IgD-negative memory B cell (primary cell): ENCODE results near the gene ZMYND11. TPM values are rescaled to one million over a fixed set of nuclear protein-coding genes. Genes with fewer than 3 reads are reported as not detected.

Experiments used
- H3K27ac Mint-ChIP-seq, 3 donors: one replicate each; pipeline ENCODE4 v1.8.0; 2020 to 2022; ENCODE audit warnings: mild to moderate bottlenecking in 3 of 3, mixed read lengths in 3 of 3, moderate library complexity in 1 of 3
- H3K27me3 Mint-ChIP-seq: one replicate; pipeline ENCODE4 v1.8.0; 2021; ENCODE audit warnings: mixed read lengths
- H3K36me3 Mint-ChIP-seq: one replicate; pipeline ENCODE4 v1.8.0; 2020; ENCODE audit warnings: mild to moderate bottlenecking, mixed read lengths
- H3K4me1 Mint-ChIP-seq, 3 donors: one replicate each; pipeline ENCODE4 v1.8.0; 2020 to 2022; ENCODE audit warnings: mixed read lengths in 3 of 3, mild to moderate bottlenecking in 1 of 3
- H3K4me3 Mint-ChIP-seq, 4 donors: one replicate each; pipeline ENCODE4 v1.8.0; 2020 to 2022; ENCODE audit warnings: mild to moderate bottlenecking in 4 of 4, mixed read lengths in 4 of 4, moderate library complexity in 3 of 4
- H3K9me3 Mint-ChIP-seq, 3 donors: one replicate each; pipeline ENCODE4 v1.8.0; 2020 to 2021; ENCODE audit warnings: mixed read lengths in 3 of 3, mild to moderate bottlenecking in 1 of 3
- polyA plus RNA-seq: library from polyadenylated mRNA; unstranded; fragments of 300-500 nt; fragmentation: Illumina TruSeq; gene quantifications from one replicate; pipeline ENCODE4 v1.2.3, GENCODE V29; 2021

The ZMYND11 gene
- polyA plus RNA-seq = 26.6 TPM

DNA sequence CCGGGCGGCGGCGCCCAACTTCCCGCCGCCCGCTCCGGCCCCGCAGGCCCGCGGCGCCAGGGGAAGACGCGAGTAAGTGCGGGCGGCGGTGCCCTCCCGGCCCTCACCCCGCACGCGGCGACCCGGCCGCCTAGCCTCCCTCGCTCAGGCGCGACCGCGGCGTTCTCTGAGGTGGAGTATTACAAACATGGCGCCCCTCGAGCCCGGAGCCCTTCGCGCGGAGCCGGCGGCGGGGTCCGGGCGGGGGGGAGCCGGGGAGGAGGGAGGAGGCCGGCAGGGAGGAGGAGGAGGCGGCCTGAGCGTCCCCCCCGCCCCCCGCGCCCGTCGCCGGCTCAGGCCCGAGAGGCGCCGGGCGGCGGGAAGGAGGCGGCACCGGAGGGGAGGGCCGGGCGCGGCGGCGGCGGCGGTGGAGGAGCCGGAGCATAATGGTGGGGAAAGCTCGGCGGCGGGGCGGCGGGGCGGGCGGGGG lies at the start of gene ZMYND11:
TSS of gene ZMYND11 (plus strand) at position 324 of the 469 bp plus-strand sequence. CDS start 44,558 bp downstream, outside the sequence.
- no peaks in the 10 kb centered on the region for H3K9me3 Mint-ChIP-seq
- H3K4me1 Mint-ChIP-seq = peaks cover 22 to 23% (median 23%) of the 10 kb centered on the region in 3 donors
- no peaks in the 10 kb centered on the region for H3K36me3 Mint-ChIP-seq
- peak within 1 kb of the TSS; percentile 89 to 96 (median 90) for H3K27ac Mint-ChIP-seq
- no peaks in the 10 kb centered on the region for H3K27me3 Mint-ChIP-seq
- H3K4me3 Mint-ChIP-seq = peak within 1 kb of the TSS; percentile 87 to 98 (median 97)

DNA sequence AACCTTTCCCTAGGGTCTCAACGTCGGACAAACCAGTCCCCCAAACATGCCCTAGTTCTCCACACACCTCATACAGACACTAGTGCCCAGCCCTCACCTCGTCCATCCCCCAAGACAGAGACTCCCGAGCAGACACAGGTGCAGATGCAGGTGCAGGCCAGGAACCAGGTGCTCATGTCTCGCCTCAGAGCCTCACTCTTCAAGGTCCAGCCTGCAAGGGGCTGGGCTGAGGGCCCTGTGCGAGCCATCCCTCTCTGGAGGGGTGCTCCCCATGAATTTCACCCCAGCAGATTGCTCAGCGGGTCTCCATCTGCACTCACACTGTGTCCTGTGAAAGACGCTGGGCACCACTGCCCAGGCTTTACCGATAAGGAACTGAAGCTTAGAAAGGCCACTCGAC lies 49.2 kb upstream of the ZMYND11 start:
- Mint-ChIP-seq H3K36me3 (no peaks in the 10 kb centered on the region), H3K27me3 (peaks cover 23% of the 10 kb centered on the region), H3K9me3 (no peaks in the 10 kb centered on the region), H3K4me3 (no peak overlapping the region), H3K27ac (no peak overlapping the region), H3K4me1 (no peaks in the 10 kb centered on the region)

DNA sequence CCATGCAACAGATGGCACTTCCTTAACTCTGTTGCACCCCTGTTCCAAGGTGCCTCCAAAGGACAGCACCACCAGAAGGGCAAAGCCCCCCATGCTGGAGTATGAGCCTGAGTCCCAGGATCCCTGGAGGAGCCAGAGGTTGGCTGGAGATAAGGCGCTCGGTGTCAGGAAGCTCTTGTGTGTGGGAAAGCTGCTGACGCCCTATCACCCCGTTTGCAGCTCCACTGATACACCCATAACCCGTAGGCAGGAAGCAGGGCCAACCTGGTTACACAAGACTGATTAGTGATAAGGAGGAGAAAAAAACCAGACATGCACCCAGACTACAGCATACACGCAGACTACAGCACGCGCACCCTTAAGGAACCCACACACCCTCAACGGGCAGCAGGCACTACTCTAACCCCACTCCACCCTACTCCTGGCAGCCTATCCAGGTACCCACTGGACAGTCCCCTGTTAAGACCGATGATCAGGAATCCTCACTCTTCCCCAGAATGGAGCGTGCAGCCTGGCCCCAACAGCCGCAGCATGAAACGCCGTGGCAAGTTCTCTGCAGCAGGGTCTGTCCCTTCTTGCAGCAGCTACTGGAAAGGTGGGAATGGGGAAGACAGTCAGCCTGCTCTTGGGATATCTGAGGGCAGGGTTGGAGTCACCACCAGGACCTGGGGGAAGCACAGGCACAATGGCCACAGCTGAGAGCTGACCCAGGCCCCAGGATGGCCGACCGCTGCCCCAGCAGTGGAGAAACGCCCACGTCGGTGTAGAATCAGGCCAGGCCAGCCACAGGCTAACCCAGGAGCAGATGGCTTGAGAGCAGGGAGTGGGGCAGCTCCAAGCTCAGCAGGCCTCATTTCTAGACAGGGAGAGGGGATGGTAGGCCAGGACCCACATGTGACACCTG lies 47.8 kb upstream of the ZMYND11 start:
- H3K4me1 Mint-ChIP-seq = no peaks in the 10 kb centered on the region
- H3K36me3 Mint-ChIP-seq = no peaks in the 10 kb centered on the region
- H3K27ac Mint-ChIP-seq = no peak overlapping the region
- H3K9me3 Mint-ChIP-seq = no peaks in the 10 kb centered on the region
- peaks cover 17% of the 10 kb centered on the region for H3K27me3 Mint-ChIP-seq
- no peak overlapping the region for H3K4me3 Mint-ChIP-seq

DNA sequence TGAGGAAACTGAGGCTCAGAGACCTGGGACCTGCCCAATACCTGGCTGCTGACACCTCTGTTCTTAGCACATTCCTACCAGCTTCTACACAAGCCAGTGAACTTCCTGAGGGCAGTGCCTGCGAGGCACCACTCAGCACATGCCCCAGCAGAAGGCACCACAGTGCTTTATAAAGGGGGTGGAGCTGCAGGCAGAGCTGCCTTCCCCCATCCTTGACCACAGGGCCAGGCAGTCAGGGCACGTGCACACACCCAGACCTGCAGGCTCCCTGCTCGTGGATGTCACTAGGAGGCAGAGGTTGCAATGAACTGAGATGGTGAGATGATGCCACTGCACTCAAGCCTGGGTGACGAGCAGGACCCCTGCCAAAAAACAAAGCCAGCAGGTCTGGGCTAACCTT lies 47.0 kb upstream of the ZMYND11 start:
- no peaks in the 10 kb centered on the region for H3K9me3 Mint-ChIP-seq
- H3K27me3 Mint-ChIP-seq = peaks cover 16% of the 10 kb centered on the region
- no peak overlapping the region for H3K27ac Mint-ChIP-seq
- H3K36me3 Mint-ChIP-seq = no peaks in the 10 kb centered on the region
- no peaks in the 10 kb centered on the region for H3K4me1 Mint-ChIP-seq
- H3K4me3 Mint-ChIP-seq = no peak overlapping the region

DNA sequence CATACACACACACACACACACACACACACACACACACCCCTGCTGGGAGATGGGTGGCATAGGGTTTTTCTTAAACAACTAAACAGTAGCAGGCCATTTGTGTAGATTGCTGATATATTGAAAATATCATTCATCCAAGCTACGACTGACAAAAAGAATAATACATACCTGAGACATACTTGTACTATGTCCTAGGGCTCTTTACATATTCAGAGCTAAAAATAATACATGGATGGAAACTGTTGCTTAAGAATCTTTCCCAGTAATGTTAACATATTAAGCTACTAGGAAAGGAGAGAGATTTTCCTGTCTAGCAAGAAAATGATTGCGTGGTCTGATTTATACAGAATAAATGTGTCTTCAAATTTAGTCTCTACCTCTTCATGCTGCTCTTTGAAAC lies 46.0 kb upstream of the ZMYND11 start:
- Mint-ChIP-seq H3K4me3 (no peak overlapping the region), H3K27me3 (peaks cover 15% of the 10 kb centered on the region), H3K4me1 (no peaks in the 10 kb centered on the region), H3K36me3 (no peaks in the 10 kb centered on the region), H3K9me3 (peaks cover 0 to 1% (median 0%) of the 10 kb centered on the region in 3 donors), H3K27ac (no peak overlapping the region)

DNA sequence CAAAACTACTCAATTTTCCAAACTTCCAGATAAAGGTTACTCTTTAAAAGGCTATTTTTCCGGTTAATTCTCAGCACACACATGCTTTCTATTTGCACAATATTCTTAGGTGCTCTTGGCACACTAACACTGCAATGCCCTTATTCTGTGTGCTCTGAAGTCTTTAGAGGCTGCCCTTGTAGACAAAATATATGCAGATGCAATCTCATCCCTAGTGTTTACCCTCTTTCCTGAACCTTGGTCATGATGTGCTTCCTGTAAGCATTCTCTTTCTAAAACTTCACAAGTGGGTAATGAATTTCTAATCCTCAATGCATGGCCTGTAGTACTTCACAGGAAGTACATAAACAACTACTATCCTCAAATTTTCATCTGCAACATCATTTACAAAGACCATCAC lies 45.1 kb upstream of the ZMYND11 start:
- Mint-ChIP-seq H3K4me3 (no peak overlapping the region), H3K27me3 (peaks cover 11% of the 10 kb centered on the region), H3K27ac (no peak overlapping the region), H3K4me1 (no peaks in the 10 kb centered on the region), H3K36me3 (no peaks in the 10 kb centered on the region), H3K9me3 (peaks cover 0 to 11% (median 7%) of the 10 kb centered on the region in 3 donors)

DNA sequence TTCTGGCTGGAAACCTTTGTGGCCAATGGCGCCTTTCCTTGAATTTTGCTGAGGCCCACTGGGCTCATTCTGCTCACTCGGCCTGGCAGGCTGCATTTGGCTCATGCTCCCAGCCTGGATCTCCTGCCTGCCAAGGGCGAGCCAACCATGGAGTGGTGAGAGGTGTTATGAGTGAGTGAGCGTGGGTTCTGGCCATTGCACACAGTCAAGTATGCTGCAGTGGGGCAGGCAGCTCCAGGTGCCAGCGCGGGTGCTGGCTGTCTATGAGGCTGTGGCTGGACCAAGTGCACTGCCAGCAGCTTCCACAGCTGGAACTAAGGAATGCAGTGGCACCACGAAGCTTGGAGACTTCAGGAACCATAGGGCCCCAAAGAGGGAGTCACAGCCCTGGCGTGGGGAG lies 43.9 kb upstream of the ZMYND11 start:
- H3K4me3 Mint-ChIP-seq = no peak overlapping the region
- peaks cover 0 to 17% (median 9%) of the 10 kb centered on the region in 3 donors for H3K9me3 Mint-ChIP-seq
- no peaks in the 10 kb centered on the region for H3K36me3 Mint-ChIP-seq
- H3K4me1 Mint-ChIP-seq = no peaks in the 10 kb centered on the region
- H3K27me3 Mint-ChIP-seq = peaks cover 6% of the 10 kb centered on the region
- no peak overlapping the region for H3K27ac Mint-ChIP-seq

DNA sequence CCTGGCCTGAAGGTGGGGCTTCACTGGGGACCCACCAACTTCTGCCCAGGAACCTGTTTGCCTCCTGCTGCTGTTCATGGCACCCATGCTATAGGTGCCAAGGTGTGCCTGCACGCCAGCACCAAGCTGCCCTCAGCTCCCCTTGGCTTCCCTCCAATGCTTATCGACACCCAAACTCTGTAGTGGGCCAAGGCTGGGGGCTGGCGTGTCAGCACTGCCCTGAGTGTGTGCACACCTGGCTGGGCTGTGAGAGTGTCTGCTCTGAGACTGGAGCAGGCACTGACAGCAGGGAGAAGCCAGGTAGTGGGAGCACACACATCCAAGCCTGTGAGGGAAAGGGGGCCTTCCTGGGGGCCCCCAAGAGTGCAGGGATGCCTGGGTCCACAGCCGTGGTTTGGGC lies 43.1 kb upstream of the ZMYND11 start:
- Mint-ChIP-seq H3K4me3 (no peak overlapping the region), H3K27ac (no peak overlapping the region), H3K36me3 (no peaks in the 10 kb centered on the region), H3K9me3 (peaks cover 2 to 22% (median 14%) of the 10 kb centered on the region in 3 donors), H3K4me1 (no peaks in the 10 kb centered on the region), H3K27me3 (peaks cover 6% of the 10 kb centered on the region)

DNA sequence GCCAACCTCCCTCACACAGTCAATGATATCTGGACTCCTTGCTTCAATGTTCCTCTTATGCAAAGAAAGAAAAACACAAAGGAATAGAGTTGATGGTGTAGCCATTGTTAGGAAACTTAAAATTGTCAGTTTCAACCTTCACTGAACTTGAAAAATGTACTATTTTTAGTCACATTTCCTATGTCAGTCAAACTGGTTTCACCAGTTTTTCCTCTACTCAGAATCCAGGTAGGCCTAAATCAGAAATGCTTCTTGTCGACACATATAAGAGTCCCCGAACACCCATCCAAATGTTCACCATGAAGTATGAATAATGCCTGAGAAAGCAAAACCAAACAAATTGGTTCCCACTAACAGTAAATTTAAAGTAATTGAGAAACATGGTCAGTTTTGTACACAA lies 42.4 kb upstream of the ZMYND11 start:
- no peaks in the 10 kb centered on the region for H3K4me1 Mint-ChIP-seq
- no peaks in the 10 kb centered on the region for H3K36me3 Mint-ChIP-seq
- peaks cover 5% of the 10 kb centered on the region for H3K27me3 Mint-ChIP-seq
- no peak overlapping the region for H3K27ac Mint-ChIP-seq
- H3K4me3 Mint-ChIP-seq = no peak overlapping the region
- peaks cover 2 to 27% (median 17%) of the 10 kb centered on the region in 3 donors for H3K9me3 Mint-ChIP-seq

DNA sequence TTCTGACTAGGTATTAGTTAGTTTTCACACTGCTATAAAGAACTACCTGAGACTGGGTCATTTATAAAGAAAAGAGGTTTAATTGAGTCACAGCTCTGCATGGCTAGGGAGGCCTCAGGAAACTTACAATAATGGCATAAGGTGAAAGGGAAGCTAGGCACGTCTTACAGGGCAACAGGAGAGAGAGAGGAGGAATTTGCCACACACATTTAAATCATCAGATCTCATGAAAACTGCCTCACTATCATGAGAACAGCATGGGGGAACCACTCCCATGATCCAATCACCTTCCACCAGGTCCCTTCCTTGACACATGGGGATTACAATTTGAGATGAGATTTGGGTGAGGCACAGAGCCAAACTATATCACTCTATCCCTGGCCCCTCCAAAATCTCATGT lies 40.6 kb upstream of the ZMYND11 start:
- no peaks in the 10 kb centered on the region for H3K4me1 Mint-ChIP-seq
- peak overlapping the region in 1 of 4 donors; percentile 6 for H3K4me3 Mint-ChIP-seq
- no peak overlapping the region for H3K27ac Mint-ChIP-seq
- H3K36me3 Mint-ChIP-seq = no peaks in the 10 kb centered on the region
- peaks cover 2 to 27% (median 20%) of the 10 kb centered on the region in 3 donors for H3K9me3 Mint-ChIP-seq
- peaks cover 1% of the 10 kb centered on the region for H3K27me3 Mint-ChIP-seq

DNA sequence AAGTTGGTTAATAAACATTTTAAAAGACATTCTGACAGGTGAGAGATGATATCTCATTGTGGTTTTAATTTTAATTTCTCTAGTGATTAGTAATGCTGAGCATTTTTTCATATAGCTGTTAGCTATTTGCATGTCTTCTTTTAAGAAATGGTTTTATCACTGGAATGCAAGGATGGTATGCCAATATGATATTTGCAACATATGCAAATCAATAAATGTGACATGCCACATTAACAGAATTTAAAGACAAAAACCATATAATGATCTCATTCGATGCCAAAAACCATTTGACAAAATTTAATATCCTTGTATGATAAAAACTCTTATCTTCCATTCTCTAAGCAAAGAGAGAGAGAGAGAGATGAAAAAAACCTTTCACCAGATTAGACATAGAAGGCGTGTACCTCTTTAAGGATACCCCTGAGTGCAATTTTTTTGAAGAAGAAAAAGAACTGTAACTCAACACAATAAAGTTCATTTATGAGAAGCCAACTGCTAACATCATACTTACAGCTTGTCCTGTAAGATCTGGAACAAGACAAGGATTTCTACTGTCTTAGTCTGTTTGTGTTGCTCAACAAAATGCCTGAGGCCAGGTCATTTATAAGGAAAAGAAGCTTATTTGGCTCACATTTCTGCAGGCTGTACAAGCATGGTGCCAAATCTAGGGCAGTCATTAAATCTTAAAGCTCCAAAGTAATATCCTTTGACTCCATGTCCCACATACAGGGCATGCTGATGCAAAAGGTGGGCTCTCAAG lies 39.7 kb upstream of the ZMYND11 start:
- Mint-ChIP-seq H3K27ac (no peak overlapping the region), H3K36me3 (no peaks in the 10 kb centered on the region), H3K9me3 (peaks cover 2 to 27% (median 20%) of the 10 kb centered on the region in 3 donors), H3K4me1 (no peaks in the 10 kb centered on the region), H3K4me3 (no peak overlapping the region), H3K27me3 (peaks cover 1% of the 10 kb centered on the region)

DNA sequence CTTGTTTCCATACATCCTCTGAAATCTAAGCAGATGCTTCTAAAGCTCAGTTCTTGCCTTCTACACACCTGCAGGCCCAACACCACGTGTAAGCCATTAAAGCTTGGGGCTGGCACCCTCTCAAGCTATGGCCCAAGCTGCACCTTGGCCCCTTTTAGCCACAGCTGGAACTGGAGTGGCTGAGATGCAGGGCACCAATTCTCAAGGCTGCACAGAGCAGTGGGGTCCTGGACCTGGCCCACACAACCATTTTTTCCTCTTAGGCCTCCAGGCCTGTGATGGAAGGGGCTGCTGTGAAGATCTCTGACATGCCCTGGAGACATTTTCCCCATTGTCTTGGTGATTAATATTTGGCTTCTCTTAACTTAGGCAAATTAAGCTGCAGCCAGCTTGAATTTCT lies 38.8 kb upstream of the ZMYND11 start:
- Mint-ChIP-seq H3K36me3 (no peaks in the 10 kb centered on the region), H3K27me3 (peaks cover 1% of the 10 kb centered on the region), H3K9me3 (peaks cover 2 to 27% (median 20%) of the 10 kb centered on the region in 3 donors), H3K4me1 (no peaks in the 10 kb centered on the region), H3K4me3 (no peak overlapping the region), H3K27ac (no peak overlapping the region)

DNA sequence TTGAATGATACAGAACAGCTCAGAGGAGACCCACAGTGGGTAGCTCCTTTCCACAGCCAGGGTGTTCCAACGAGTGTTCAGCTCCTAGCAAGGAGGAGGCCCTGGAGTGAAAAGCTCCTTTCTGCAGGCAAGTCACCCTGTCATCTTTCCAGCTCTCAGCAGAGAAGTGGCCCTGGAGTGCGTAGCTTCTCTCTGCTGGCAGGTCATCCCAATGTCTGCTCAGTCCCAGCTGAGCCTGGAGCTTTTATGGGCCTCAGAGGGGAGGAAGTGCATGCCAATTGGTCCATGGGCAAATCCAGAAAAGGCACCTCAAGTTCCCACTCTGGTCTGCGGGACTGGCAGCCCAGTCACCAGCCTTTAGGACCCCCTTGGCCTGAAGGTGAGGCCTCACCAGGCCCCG lies 30.8 kb upstream of the ZMYND11 start:
- Mint-ChIP-seq H3K27ac (no peak overlapping the region), H3K4me3 (no peak overlapping the region), H3K9me3 (peaks cover 0 to 3% (median 0%) of the 10 kb centered on the region in 3 donors), H3K27me3 (peaks cover 3% of the 10 kb centered on the region), H3K4me1 (no peaks in the 10 kb centered on the region), H3K36me3 (no peaks in the 10 kb centered on the region)

DNA sequence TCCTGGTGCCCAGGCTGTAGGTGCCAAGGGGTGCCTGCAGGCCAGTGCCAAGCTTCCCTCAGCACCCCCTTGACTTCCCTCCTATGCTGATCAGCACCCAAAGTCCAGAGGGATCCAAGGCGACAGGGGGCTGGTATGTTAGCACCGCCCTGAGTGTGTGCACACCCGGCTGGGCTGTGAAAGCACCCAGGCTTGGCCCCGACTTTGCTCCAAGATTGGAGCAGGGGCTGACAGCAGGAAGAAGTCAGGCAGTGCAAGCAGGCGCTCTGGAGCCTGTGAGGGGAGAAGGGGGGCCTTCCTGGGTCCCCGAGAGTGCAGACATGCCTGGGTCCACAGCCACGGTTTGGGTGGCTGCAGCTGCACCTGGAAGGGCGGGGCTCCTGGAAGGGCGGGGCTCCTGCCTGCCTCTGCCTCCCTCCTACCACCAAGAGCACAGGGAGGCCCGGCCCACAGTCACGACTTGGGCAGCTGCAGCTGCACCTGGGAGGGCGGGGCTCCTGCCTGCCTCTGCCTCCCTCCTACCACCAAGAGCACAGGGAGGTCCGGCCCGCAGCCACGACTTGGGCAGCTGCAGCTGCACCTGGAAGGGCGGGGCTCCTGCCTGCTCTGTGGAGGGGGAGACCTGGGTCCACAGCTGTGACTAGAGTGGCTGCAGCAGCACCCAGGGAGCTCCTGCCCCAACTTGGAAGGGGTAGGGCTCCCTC lies 30.2 kb upstream of the ZMYND11 start:
- Mint-ChIP-seq H3K27ac (no peak overlapping the region), H3K9me3 (peaks cover 0 to 3% (median 0%) of the 10 kb centered on the region in 3 donors), H3K4me3 (no peak overlapping the region), H3K27me3 (peaks cover 3% of the 10 kb centered on the region), H3K4me1 (no peaks in the 10 kb centered on the region), H3K36me3 (no peaks in the 10 kb centered on the region)

DNA sequence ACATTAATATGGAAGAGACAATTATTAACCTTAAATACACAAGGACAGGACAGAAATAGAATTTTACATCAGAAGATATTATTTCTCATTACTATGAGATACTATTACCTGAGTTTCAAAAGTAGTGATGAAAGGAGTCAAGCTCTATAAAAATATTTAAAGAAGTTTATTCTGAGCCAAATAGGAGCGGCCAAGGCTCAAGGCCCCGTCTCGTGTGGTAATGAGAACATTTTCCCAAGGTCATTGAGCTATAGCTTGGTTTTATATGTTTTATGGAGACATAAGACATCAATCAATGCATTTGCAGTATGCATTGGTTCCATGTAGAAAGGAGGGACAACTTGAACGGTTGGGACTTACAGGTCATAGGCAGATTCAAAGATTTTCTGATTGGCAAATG lies 29.4 kb upstream of the ZMYND11 start:
- no peak overlapping the region for H3K27ac Mint-ChIP-seq
- H3K27me3 Mint-ChIP-seq = peaks cover 3% of the 10 kb centered on the region
- H3K9me3 Mint-ChIP-seq = peaks cover 0 to 3% (median 0%) of the 10 kb centered on the region in 3 donors
- H3K4me1 Mint-ChIP-seq = peaks cover 0 to 1% (median 0%) of the 10 kb centered on the region in 3 donors
- no peaks in the 10 kb centered on the region for H3K36me3 Mint-ChIP-seq
- H3K4me3 Mint-ChIP-seq = no peak overlapping the region
